IPS DF 6.9 (cell line): ENCODE results near the gene PPTC7.
A peak's percentile ranks its signal among the peaks of the same experiment; 100 is the strongest.

Source experiments
- DNase-seq: peaks from one replicate; pipeline ENCODE4 v3.0.0-alpha.2; 2013; ENCODE audit warnings: low read depth, low spot score
- H3K27ac ChIP-seq: one replicate; pipeline ENCODE4 v1.5.1; 2013; ENCODE audit warnings: low read length, control low read depth
- H3K27me3 ChIP-seq: 2 replicates; pipeline ENCODE4 v1.6.1; 2013; ENCODE audit warnings: mild to moderate bottlenecking, low read length; ENCODE audit not compliant: control insufficient read depth, insufficient read depth
- H3K36me3 ChIP-seq: 2 replicates; pipeline ENCODE4 v1.6.1; 2013; ENCODE audit warnings: low read length; ENCODE audit not compliant: control insufficient read depth, insufficient read depth
- H3K4me1 ChIP-seq: 2 replicates; pipeline ENCODE4 v1.6.1; 2013; ENCODE audit warnings: low read length; ENCODE audit not compliant: control insufficient read depth, insufficient read depth
- H3K4me3 ChIP-seq: 2 replicates; pipeline ENCODE4 v1.5.1; 2013; ENCODE audit warnings: mild to moderate bottlenecking, low read length
- H3K9me3 ChIP-seq: 2 replicates; pipeline ENCODE4 v1.6.1; 2013; ENCODE audit warnings: low read length, inconsistent platforms; ENCODE audit not compliant: control insufficient read depth, insufficient read depth
- WGBS: extraction: QIAGEN DNeasy Blood & Tissue Kit; methylation state at CpG from one replicate; pipeline ENCODE4 v1.1.7; 2013; ENCODE audit warnings: mixed read lengths, missing lambda C conversion rate; ENCODE audit not compliant: insufficient read length, insufficient coverage; 5-methylcytosine and 5-hydroxymethylcytosine counted together

The PPTC7 gene, protein sequence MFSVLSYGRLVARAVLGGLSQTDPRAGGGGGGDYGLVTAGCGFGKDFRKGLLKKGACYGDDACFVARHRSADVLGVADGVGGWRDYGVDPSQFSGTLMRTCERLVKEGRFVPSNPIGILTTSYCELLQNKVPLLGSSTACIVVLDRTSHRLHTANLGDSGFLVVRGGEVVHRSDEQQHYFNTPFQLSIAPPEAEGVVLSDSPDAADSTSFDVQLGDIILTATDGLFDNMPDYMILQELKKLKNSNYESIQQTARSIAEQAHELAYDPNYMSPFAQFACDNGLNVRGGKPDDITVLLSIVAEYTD

DNA sequence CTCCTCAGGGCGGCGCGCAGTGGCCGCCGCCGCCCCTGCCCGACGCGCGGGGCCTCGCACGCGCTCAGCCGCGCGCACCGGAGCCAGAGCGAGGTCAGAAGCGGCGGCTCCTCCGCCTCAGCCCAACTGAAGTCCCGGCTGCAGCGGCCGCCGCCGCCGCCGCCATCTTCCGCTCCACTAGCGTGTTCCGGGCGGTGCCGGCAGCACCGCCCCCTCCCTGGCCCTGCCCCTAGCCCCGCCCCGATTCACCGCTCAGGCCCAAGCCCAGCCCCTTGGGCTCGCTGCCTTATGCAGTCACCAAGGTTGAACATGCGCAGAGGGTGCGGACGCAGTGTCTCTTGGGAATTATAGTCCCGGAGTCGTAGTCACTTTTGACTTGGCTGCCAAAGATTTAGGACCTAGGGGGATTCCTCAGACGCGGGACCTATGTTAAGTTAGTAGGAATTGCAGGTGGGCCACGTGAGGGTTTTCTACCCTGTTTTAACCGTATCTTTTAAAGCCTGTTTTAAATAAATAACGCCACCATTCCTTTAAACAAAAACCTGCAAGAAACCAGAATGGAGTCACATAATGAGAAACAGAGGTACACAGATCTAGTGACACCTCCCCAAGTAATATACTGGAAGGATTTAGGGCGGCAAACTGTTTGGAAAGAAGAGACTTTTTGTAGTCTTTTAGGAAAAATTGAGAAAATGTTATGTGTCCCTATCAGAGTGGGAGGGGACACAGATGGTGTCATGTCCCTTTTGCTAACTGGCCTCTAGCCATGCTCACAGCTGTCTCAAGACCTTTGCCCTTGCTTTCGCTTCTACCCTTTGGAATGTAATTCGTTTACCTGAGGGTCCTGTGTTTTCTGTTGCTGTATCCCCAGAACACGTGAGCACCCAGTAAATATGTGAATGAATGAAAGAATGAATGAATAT lies at the start of gene PPTC7:
PPTC7 (minus strand) TSS at position 182 of the 923 bp plus-strand sequence. CDS start 287 bp downstream, outside the sequence.
- Histone ChIP-seq H3K4me3 (peak within 1 kb of the TSS; percentile 85), H3K9me3 (no peaks in the 10 kb centered on the region), H3K27ac (no peak within 1 kb of the TSS), H3K36me3 (no peaks in the 10 kb centered on the region), H3K27me3 (no peaks in the 10 kb centered on the region), H3K4me1 (peaks cover 6% of the 10 kb centered on the region)
- peak; percentile 98 for DNase-seq
- no CpG with 5 or more reads among the region's 52 CpGs for WGBS

DNA sequence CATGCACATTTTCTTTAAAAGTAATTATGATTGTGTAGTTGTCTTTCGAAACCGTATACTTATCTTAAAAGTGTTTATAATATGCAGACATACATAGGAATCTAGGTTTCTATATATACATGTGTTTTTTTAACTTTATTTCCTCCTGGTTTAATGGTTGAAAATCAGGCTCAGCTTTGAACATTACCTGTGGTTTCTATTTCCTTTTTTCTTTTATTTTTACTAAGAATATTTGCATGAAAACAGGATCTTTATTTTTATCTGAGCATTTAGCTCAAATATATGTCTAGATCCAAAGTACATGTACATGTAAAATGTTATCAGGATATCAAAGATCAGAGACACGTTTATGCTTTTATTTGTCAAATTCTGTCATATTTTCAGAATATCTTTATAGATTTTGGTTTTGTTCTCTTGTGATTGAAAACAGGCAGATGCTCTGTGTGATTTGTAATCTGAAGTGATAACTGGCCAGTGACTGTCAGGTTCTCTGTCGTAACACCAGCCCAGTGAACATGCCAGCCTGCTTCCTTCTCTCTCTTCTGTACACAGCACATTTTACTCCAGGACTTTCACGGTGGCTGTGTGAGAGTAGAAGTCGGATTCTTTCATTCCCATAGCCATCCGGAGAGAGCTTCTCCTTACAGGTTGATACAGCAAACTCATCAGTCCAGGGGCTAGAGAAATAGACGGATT lies 44.5 kb upstream of the PPTC7 start:
- WGBS: no CpG with 5 or more reads among the region's 8 CpGs
- Histone ChIP-seq H3K4me3 (no peak overlapping the region), H3K36me3 (no peaks in the 10 kb centered on the region), H3K27ac (no peak overlapping the region), H3K9me3 (no peaks in the 10 kb centered on the region), H3K4me1 (no peaks in the 10 kb centered on the region), H3K27me3 (no peaks in the 10 kb centered on the region)
- DNase-seq: no peak

DNA sequence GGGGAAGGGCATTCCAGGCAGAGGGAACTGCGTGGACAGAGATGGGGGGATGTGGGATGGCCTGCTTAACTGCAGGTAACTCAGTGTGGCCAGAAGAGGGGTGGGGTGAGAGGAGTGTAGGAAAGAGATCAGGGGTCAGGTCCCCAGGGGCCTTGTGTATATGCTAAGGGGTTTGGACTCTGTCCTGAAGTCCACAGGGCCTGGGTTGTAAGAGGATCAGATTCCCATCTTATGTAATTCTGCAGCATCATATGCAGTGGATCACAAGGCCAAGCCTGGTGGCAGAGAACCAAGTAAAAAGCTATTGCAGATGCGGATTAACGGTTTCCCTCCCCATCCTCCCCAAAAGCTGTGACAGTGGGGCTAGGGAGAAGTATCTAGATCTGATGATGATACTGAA lies 39.5 kb upstream of the PPTC7 start:
- Histone ChIP-seq H3K9me3 (no peaks in the 10 kb centered on the region), H3K27me3 (no peaks in the 10 kb centered on the region), H3K4me3 (no peak overlapping the region), H3K27ac (no peak overlapping the region), H3K4me1 (no peaks in the 10 kb centered on the region), H3K36me3 (no peaks in the 10 kb centered on the region)
- WGBS: no CpG with 5 or more reads among the region's 3 CpGs
- DNase-seq: no peak

DNA sequence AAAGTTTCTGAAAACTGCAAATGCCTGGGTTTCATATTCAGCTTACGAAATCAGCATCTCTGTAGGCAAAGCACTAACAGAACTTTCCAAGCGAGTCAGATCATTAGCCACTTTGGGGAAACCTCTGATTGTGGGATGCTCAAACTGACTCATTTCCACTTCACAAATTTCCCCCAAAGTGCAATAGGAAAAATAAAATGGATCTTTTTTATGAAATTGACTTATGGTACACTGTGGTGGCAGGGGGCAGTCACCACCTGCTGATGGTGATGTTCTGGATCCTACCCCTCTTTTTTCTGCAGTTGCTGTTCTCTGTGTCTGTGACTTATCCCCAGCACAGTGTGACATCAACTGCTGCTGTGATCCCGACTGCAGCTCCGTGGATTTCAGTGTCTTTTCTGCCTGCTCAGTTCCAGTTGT lies 36.4 kb upstream of the PPTC7 start:
- H3K27ac ChIP-seq: no peak overlapping the region
- no peak overlapping the region for H3K4me3 ChIP-seq
- H3K27me3 ChIP-seq: no peaks in the 10 kb centered on the region
- H3K36me3 ChIP-seq: no peaks in the 10 kb centered on the region
- WGBS: no CpG with 5 or more reads among the region's 4 CpGs
- no peaks in the 10 kb centered on the region for H3K9me3 ChIP-seq
- DNase-seq: no peak
- H3K4me1 ChIP-seq: no peaks in the 10 kb centered on the region

DNA sequence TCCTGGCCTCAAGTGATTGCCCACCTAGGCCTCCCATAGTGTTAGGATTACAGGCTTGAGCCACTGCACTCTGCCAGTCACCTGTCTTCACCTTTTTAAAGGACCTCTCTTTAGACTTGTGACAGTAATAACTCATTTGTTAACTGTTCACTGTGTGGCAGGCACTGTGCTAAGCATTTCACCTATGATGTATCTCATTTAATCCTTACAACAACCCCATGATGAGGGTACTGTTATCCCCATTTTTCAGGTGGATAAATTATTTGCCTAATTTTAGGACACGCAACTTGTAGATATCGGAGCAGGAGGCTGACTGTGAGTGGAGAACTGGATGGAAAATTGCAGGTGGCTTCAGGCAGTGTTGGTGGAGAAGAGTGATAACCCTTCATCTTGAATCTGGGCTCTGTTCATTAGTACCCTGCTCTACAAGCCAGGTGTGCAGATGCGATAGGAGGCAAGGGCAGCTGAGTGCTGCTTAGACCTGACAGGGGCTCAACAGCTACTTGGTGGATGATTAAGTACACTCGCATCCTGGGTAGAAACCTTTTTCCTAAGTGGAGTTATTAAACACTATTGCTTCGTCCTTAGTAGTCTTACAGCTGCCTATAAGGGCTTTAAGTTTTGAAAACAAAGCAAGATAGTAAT lies 33.5 kb upstream of the PPTC7 start:
- WGBS: no CpG with 5 or more reads among the region's 5 CpGs

DNA sequence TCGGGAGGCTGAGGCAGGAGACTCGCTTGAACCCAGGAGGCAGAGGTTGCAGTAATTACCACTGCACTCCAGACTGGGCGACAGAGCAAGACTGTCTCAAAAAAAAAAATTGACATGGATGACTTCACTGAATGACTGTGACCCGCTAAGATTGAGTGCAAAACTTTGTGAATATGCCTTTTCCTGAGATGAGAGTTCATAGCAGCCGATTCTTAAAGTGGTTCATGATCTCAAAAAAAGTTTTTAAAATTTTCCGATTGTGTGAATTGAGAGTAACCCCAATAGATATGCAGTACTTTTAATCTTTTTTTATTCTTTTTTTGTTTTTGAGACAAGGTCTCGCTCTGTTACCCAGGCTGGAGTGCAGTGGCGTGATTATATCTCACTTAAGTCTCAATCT lies 32.1 kb upstream of the PPTC7 start:
- Histone ChIP-seq H3K4me1 (no peaks in the 10 kb centered on the region), H3K27me3 (no peaks in the 10 kb centered on the region; the same call in 1 of the 2 replicates), H3K36me3 (no peaks in the 10 kb centered on the region), H3K9me3 (no peaks in the 10 kb centered on the region), H3K27ac (no peak overlapping the region), H3K4me3 (no peak overlapping the region)
- DNase-seq: no peak
- no CpG with 5 or more reads among the region's 8 CpGs for WGBS

More for the DNA sequence above, 33.5 kb upstream of the PPTC7 start:
- H3K9me3 ChIP-seq: no peaks in the 10 kb centered on the region
- no peaks in the 10 kb centered on the region for H3K36me3 ChIP-seq
- H3K4me3 ChIP-seq: no peak overlapping the region
- H3K27ac ChIP-seq: no peak overlapping the region
- no peaks in the 10 kb centered on the region for H3K27me3 ChIP-seq
- no peak for DNase-seq
- H3K4me1 ChIP-seq: no peaks in the 10 kb centered on the region

DNA sequence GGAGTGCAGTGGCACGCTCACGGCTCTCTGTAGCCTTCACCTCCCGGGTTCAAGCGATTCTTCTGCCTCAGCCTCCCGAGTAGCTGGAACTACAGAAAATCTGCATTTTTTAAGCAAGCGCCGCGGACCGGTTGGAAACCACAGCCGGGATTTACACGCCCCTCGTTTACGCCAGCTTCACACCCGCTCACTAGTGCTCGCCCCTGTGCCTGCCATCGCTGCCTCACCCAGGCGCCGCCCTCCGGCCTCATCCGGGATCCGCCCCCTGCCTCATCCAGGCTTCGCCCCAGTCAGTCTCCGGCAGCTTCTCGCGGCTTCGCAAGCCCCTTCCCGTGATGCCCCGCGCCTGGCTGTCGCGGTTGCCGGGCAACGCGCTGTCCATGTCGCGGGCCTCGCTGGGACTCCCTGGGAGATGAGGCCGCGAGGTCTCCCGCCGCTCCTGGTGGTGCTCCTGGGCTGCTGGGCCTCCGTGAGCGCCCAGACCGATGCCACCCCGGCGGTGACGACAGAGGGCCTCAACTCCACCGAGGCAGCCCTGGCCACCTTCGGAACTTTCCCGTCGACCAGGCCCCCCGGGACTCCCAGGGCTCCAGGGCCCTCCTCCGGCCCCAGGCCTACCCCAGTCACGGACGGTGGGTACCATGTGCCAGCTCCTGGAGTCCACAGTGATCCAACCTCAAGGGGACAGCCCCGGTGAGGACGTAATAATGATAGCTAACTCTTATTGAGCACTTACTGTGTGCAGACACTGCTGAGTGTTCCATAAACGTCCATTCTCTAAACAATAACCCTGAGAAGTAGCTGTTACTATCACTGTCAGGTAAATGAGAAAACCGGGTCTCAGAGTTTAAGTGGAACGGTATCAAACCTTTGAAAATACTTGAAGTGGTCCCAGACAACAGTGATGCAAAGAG lies 30.9 kb upstream of the PPTC7 start, which contains the start of gene TCTN1:
TCTN1 (plus strand) TSS at position 359 of the 914 bp plus-strand sequence; CDS start at position 413, 54 bp downstream.
- H3K9me3 ChIP-seq: no peaks in the 10 kb centered on the region
- WGBS: no CpG with 5 or more reads among the region's 60 CpGs
- no peaks in the 10 kb centered on the region for H3K4me1 ChIP-seq
- peak; percentile 82 for DNase-seq
- no peaks in the 10 kb centered on the region for H3K36me3 ChIP-seq
- H3K27me3 ChIP-seq: no peaks in the 10 kb centered on the region; the same call in 1 of the 2 replicates
- peak within 1 kb of the TSS; percentile 81; the same call in 1 of the 2 replicates for H3K4me3 ChIP-seq
- no peak within 1 kb of the TSS for H3K27ac ChIP-seq

DNA sequence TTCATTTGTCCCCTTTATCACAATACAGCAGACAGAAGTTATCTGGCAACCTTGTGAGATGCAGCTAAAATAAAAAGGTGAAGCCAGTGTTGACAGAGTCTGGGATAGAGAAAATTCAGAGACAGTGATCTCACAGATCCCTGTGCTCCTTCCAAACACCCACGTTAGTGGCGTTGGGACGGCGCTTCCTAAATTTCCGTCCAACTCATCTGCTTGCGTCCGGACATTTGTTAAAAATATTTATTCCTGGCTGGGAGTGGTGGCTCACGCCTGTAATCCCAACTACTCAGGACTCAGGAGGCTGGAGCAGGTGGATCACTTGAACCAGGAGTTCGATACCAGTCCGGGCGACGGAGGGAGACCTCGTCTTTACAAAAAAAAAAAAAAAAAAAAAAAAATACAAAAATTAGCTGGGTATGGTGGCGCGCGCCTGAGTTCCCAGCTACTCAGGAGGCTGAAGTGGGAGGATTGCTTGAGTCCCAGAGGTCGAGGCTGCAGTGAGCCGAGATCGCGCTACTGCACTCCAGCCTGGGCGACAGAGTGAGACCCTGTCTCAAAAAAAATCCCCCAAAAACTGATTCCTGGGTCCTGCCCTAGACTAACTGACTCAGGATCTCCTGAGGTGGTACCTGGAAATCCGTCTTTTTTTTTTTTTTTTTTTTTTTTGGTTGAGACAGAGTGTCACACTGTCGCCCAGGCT lies 30.1 kb upstream of the PPTC7 start:
- no peak overlapping the region for H3K27ac ChIP-seq
- WGBS: no CpG with 5 or more reads among the region's 23 CpGs
- peak overlapping the region; percentile 81; the same call in 1 of the 2 replicates for H3K4me3 ChIP-seq
- H3K36me3 ChIP-seq: no peaks in the 10 kb centered on the region
- no peak for DNase-seq
- no peaks in the 10 kb centered on the region for H3K4me1 ChIP-seq
- no peaks in the 10 kb centered on the region; the same call in 1 of the 2 replicates for H3K27me3 ChIP-seq
- no peaks in the 10 kb centered on the region for H3K9me3 ChIP-seq

DNA sequence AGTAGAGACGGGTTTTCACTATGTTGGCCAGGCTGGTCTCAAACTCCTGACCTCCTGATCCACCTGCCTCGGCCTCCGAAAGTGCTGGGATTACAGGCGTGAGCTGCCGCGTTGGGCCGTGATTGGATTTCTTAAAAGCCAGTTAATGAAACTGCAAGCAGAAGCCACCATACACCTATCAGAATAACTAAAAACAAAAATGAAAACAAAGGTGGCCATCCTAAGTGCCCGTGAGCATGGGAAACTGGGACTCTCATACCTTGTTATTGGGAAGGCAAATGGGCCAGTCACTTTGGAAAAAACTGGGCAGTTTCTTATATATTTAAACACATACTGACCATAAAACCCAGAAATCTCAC lies 23.1 kb upstream of the PPTC7 start:
- H3K27me3 ChIP-seq: no peaks in the 10 kb centered on the region; the same call in 1 of the 2 replicates
- H3K36me3 ChIP-seq: no peaks in the 10 kb centered on the region
- WGBS: no CpG with 5 or more reads among the region's 8 CpGs
- H3K4me1 ChIP-seq: no peaks in the 10 kb centered on the region
- no peak for DNase-seq
- H3K27ac ChIP-seq: no peak overlapping the region
- H3K9me3 ChIP-seq: no peaks in the 10 kb centered on the region
- no peak overlapping the region for H3K4me3 ChIP-seq
